ENCODE results near the gene BTG2. TPM values are rescaled to one million over a fixed set of nuclear protein-coding genes. Genes with fewer than 3 reads are reported as not detected.

The BTG2 gene
- total and polyA plus RNA-seq, 2 experiments from 2014 or later: 5.0 to 7.5 TPM

- 34 to 45% methylated on average over 6 of the region's 6 CpGs for WGBS, 2 experiments (ENCODE audit: low coverage in 1 of 2, low lambda C conversion rate in 2 of 2, missing lambda C conversion rate in 2 of 2)
- in situ Hi-C loops (cut with MboI): loop anchor here (10.0 kb wide), 1 partner anchor 213 kb away; no protein-coding TSS in a partner anchor
- Histone ChIP-seq H2AFZ (no peak overlapping the region), H3K36me3 (ENCODE audit: low read depth) (no peaks in the 10 kb centered on the region), H3K27ac (no peak overlapping the region), H3K27me3 (replicated peaks; ENCODE audit: insufficient read depth) (no peaks in the 10 kb centered on the region), H3K4me1 (ENCODE audit: insufficient read depth) (no peaks in the 10 kb centered on the region), H3K4me3 (no peak overlapping the region), H3K9me3 (ENCODE audit: low read depth) (no peaks in the 10 kb centered on the region), H3K9ac (no peak overlapping the region), H3F3A (ENCODE audit: insufficient read depth) (0 out of 2 replicates have a peak, but pooled peaks cover 7% of the 10 kb centered on the region), H3K4me2 (ENCODE audit: unreplicated experiment) (no peak overlapping the region), H4K20me1 (ENCODE audit: insufficient read depth) (no peaks in the 10 kb centered on the region), H3K79me2 (ENCODE audit: insufficient read depth) (no peaks in the 10 kb centered on the region), H3K9me2 (ENCODE audit: insufficient read depth) (no peaks in the 10 kb centered on the region)
- no peak for DNase-seq
- no peak for TF ChIP-seq EZH2 (IDR thresholded peaks at IDR 0.05; ENCODE audit: insufficient read depth, poor library complexity, severe bottlenecking)
- no peak for TF ChIP-seq EZH2phosphoT487 (IDR thresholded peaks at IDR 0.05; ENCODE audit: insufficient read depth, low read depth)
These were observed 33.2 kb upstream of the BTG2 start for GRCh38 chr1:203271962-203272632.

DNA sequence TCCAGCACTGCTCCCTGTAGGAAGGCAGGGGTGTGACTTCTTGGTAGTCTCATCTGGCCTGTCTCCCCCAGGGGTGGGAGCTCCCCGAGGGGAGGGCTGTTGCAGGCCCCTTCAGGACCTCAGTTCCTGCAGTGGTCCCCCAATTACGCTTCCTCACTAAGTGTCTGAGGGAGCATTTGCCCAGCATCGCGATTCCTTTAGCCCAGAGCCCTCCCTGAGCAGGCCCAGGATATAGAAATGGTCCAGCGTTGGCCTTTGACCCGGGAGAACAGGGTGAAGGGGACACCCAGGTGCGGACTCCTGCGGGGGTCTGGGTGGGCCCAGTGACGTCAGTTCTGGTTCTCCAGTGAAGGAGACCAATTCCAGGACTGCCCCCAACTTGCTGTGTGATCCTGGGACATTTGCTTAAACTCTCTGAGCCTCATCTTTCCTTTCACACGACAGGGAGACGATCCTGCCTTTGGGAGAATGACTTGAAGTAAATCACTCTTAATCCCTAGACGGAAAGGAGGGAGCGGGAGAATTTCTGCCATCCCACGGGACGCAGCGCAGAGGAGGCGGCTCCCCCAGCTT is 32.6 kb upstream of the BTG2 start:
- 17 to 22% methylated on average over 17 of the region's 17 CpGs for WGBS, 2 experiments (ENCODE audit: low coverage in 1 of 2, low lambda C conversion rate in 2 of 2, missing lambda C conversion rate in 2 of 2)
- H3K4me1 ChIP-seq (ENCODE audit: insufficient read depth): no peaks in the 10 kb centered on the region
- no peaks in the 10 kb centered on the region for H3K9me2 ChIP-seq (ENCODE audit: insufficient read depth)
- H3K27ac ChIP-seq: no peak overlapping the region
- H2AFZ ChIP-seq: 0 out of 2 replicates have a peak overlapping the region, but pooled peaks have one; percentile 15
- H3K79me2 ChIP-seq (ENCODE audit: insufficient read depth): no peaks in the 10 kb centered on the region
- H3K9me3 ChIP-seq (ENCODE audit: low read depth): no peaks in the 10 kb centered on the region
- H3K4me2 ChIP-seq (ENCODE audit: unreplicated experiment): no peak overlapping the region
- H3K27me3 ChIP-seq (replicated peaks; ENCODE audit: insufficient read depth): no peaks in the 10 kb centered on the region
- H3F3A ChIP-seq (ENCODE audit: insufficient read depth): 0 out of 2 replicates have a peak, but pooled peaks cover 7% of the 10 kb centered on the region
- H3K4me3 ChIP-seq: no peak overlapping the region
- in situ Hi-C loops (cut with MboI): loop anchor here (10.0 kb wide), 1 partner anchor 212 kb away; no protein-coding TSS in a partner anchor
- H3K9ac ChIP-seq: no peak overlapping the region
- no peak for TF ChIP-seq EZH2 (IDR thresholded peaks at IDR 0.05; ENCODE audit: insufficient read depth, poor library complexity, severe bottlenecking)
- TF ChIP-seq EZH2phosphoT487 (IDR thresholded peaks at IDR 0.05; ENCODE audit: insufficient read depth, low read depth): no peak
- no peaks in the 10 kb centered on the region for H4K20me1 ChIP-seq (ENCODE audit: insufficient read depth)
- no peak for DNase-seq
- H3K36me3 ChIP-seq (ENCODE audit: low read depth): no peaks in the 10 kb centered on the region

DNA sequence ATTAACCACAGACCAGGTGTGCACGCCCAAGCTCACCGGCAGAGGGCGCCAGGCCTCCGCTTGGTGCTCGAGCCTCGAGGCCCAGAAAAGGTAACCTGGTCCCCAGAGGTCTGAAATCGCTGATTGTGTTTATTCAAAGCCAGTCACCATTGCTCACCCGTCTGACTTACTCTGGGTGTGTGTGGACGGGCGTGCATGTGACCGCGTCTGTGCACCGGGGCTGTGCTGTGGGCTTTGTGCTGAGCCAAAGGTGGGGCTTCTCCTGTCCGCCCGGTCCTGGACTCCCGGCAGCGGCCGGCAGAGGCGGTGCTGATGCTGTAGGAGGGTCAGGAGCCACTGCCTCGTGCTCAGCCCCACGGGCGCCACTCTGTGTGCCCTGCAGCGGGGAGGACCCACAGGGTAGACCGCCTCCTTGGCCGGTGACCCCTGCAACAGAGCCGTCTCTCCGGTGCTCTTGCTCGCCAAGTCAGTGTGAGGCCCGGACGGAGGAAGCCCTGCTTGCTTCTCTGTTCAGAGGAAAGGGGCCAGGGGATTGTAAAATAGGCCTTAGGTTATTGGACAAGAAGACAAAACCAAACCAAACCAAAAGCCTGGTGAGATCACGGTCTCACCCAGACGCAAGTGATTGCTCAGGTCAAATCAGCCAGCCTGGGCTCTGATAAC is 32.0 kb upstream of the BTG2 start:
- DNase-seq: peak; percentile 89
- no peaks in the 10 kb centered on the region for H3K9me3 ChIP-seq (ENCODE audit: low read depth)
- no peaks in the 10 kb centered on the region for H3K9me2 ChIP-seq (ENCODE audit: insufficient read depth)
- peaks cover 4% of the 10 kb centered on the region; the same call in 1 of the 2 replicates for H3K4me1 ChIP-seq (ENCODE audit: insufficient read depth)
- WGBS, 2 experiments (ENCODE audit: low coverage in 1 of 2, low lambda C conversion rate in 2 of 2, missing lambda C conversion rate in 2 of 2): 20% methylated on average over 32 of the region's 32 CpGs
- no peak overlapping the region for H3K9ac ChIP-seq
- H3K27ac ChIP-seq: no peak overlapping the region
- H3K4me3 ChIP-seq: no peak overlapping the region
- no peaks in the 10 kb centered on the region for H3K36me3 ChIP-seq (ENCODE audit: low read depth)
- H3K27me3 ChIP-seq (replicated peaks; ENCODE audit: insufficient read depth): no peaks in the 10 kb centered on the region
- H4K20me1 ChIP-seq (ENCODE audit: insufficient read depth): no peaks in the 10 kb centered on the region
- TF ChIP-seq EZH2phosphoT487 (IDR thresholded peaks at IDR 0.05; ENCODE audit: insufficient read depth, low read depth): no peak
- TF ChIP-seq EZH2 (IDR thresholded peaks at IDR 0.05; ENCODE audit: insufficient read depth, poor library complexity, severe bottlenecking): no peak
- 0 out of 2 replicates have a peak, but pooled peaks cover 7% of the 10 kb centered on the region for H3F3A ChIP-seq (ENCODE audit: insufficient read depth)
- 0 out of 2 replicates have a peak overlapping the region, but pooled peaks have one; percentile 15 for H2AFZ ChIP-seq
- peak overlapping the region; percentile 30 for H3K4me2 ChIP-seq (ENCODE audit: unreplicated experiment)
- in situ Hi-C loops (cut with MboI): loop anchor here (10.0 kb wide), 1 partner anchor 211 kb away; no protein-coding TSS in a partner anchor
- no peaks in the 10 kb centered on the region for H3K79me2 ChIP-seq (ENCODE audit: insufficient read depth)

DNA sequence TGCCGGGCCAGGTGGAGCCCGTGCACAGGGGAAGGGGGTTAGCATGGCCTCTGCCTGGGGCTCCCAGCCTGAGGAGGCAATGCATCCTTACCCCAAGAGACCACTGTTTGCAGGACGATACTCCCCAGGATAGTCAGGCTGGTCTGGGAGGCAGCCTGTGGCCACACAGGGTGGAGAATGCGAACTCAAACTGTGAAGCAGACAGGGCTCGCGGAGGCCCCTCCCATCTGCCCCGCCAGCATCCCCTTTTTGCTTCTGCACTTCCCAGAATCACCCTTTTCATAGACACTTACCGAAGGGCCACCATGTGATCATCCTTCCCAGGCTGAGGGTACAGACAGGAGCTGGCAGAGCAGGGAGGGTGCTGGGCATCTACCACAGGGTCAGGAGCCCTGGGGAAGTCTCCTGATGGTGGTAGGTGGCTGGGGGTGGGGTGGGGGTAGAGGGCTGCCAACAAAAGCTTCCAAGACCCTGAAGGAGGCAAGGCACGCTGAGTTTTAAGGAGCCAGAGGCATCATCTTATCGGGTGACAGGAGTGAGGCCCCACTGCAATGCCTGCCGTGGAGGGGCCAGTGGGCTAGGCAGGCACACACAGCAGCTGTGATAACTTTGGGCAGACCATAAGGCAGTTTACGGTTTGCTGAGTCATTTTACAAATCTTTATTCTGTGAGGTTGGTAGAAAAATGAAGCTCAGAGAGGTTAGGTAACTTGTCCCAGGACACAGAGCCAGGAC is 31.3 kb upstream of the BTG2 start:
- H3K4me2 ChIP-seq (ENCODE audit: unreplicated experiment): no peak overlapping the region
- H3K9me2 ChIP-seq (ENCODE audit: insufficient read depth): no peaks in the 10 kb centered on the region
- H3K4me1 ChIP-seq (ENCODE audit: insufficient read depth): peaks cover 9% of the 10 kb centered on the region
- WGBS, 2 experiments (ENCODE audit: low coverage in 1 of 2, low lambda C conversion rate in 2 of 2, missing lambda C conversion rate in 2 of 2): 81 to 85% methylated on average over 11 to 12 of the region's 12 CpGs
- no peaks in the 10 kb centered on the region for H3K27me3 ChIP-seq (replicated peaks; ENCODE audit: insufficient read depth)
- no peak overlapping the region for H3K27ac ChIP-seq
- no peak overlapping the region for H2AFZ ChIP-seq
- H3K9me3 ChIP-seq (ENCODE audit: low read depth): no peaks in the 10 kb centered on the region
- H4K20me1 ChIP-seq (ENCODE audit: insufficient read depth): no peaks in the 10 kb centered on the region
- H3F3A ChIP-seq (ENCODE audit: insufficient read depth): 0 out of 2 replicates have a peak, but pooled peaks cover 10% of the 10 kb centered on the region
- no peak for TF ChIP-seq EZH2phosphoT487 (IDR thresholded peaks at IDR 0.05; ENCODE audit: insufficient read depth, low read depth)
- TF ChIP-seq EZH2 (IDR thresholded peaks at IDR 0.05; ENCODE audit: insufficient read depth, poor library complexity, severe bottlenecking): no peak
- H3K9ac ChIP-seq: no peak overlapping the region
- no peak overlapping the region for H3K4me3 ChIP-seq
- no peaks in the 10 kb centered on the region for H3K79me2 ChIP-seq (ENCODE audit: insufficient read depth)
- H3K36me3 ChIP-seq (ENCODE audit: low read depth): no peaks in the 10 kb centered on the region
- DNase-seq: no peak
- in situ Hi-C loops (cut with MboI): loop anchor here (10.0 kb wide), 1 partner anchor 211 kb away; no protein-coding TSS in a partner anchor
